AG09309 (cell line): ENCODE measurements around the gene BAZ2A.
"Not testable (repeated sequence)": the region's sequence is repeated elsewhere in the genome, so short reads cannot be mapped to it uniquely, and the experiment has no call there.

Experiments used
- DNase-seq: peaks from one replicate; pipeline ENCODE4 v3.0.0-alpha.2; 2010; ENCODE audit warnings: low read depth
- H3K4me3 ChIP-seq: 2 replicates; pipeline ENCODE4 v1.5.1; 2011; ENCODE audit warnings: mild to moderate bottlenecking, low read depth, low read length, moderate library complexity; ENCODE audit not compliant: control insufficient read depth
- CTCF ChIP-seq: IDR thresholded peaks from 2 replicates; pipeline ENCODE4 v1.5.1; 2011; ENCODE audit warnings: mild to moderate bottlenecking, low read depth, low read length, inconsistent platforms; ENCODE audit not compliant: insufficient read depth, control insufficient read depth; ENCODE audit errors: missing control alignments

The BAZ2A gene

GRCh38 chr12:56668197-56668457 lies 38.0 kb upstream of the BAZ2A start:
- H3K4me3 ChIP-seq = no peak overlapping the region
- no peak for TF ChIP-seq CTCF
- no peak for DNase-seq

- DNase-seq = no peak
- no peak for TF ChIP-seq CTCF
- H3K4me3 ChIP-seq = no peak overlapping the region
Observed at GRCh38 chr12:56661979-56662638, 32.0 kb upstream of the BAZ2A start.

- H3K4me3 ChIP-seq = no peak overlapping the region
- no peak for TF ChIP-seq CTCF
- DNase-seq = no peak
Observed at GRCh38 chr12:56661560-56661959, 31.4 kb upstream of the BAZ2A start.

GRCh38 chr12:56658921-56659320 lies 28.8 kb upstream of the BAZ2A start:
- no peak for TF ChIP-seq CTCF
- no peak for DNase-seq
- H3K4me3 ChIP-seq = no peak overlapping the region

- no peak overlapping the region for H3K4me3 ChIP-seq
- no peak for TF ChIP-seq CTCF
- DNase-seq = no peak
Observed at GRCh38 chr12:56657416-56658379, 27.6 kb upstream of the BAZ2A start.

GRCh38 chr12:56653781-56654180 lies 23.7 kb upstream of the BAZ2A start:
- DNase-seq, H3K4me3 ChIP-seq: not testable (repeated sequence)

GRCh38 chr12:56648023-56648422 lies 17.9 kb upstream of the BAZ2A start:
- H3K4me3 ChIP-seq, DNase-seq: not testable (repeated sequence)
